RWPE1 (cell line): Measurements from ENCODE around the gene WFIKKN2.
A peak's percentile ranks its signal among the peaks of the same experiment; 100 is the strongest.

Experiments
- CTCF ChIA-PET: fragments of 350-600 bp; sonication (Branson Sonifier 250); formaldehyde crosslinking; extraction: SDS; loops from one replicate; lab custom pipeline; 2021; lab: Yijun Ruan, JAX
- POLR2A ChIA-PET: fragments of 400-600 bp; formaldehyde crosslinking; extraction: SDS; loops from one replicate; lab custom pipeline; 2020; ENCODE audit warnings: antibody characterized with exemption; ENCODE audit not compliant: low non-redundant PET; lab: Yijun Ruan, JAX
- DNase-seq: peaks from one replicate; pipeline ENCODE4 v3.0.0; 2012; ENCODE audit warnings: low spot score
- H3K27ac ChIP-seq: fragments of 450-650 bp; 2 replicates; pipeline ENCODE4 v1.5.1; 2017
- TF ChIP-seq, protein P1 (sequence below): fragments of 450-650 bp; conservative IDR thresholded peaks from 2 replicates; pipeline ENCODE4 v1.5.1; 2017; ENCODE audit warnings: low read depth, mild to moderate bottlenecking

Gene WFIKKN2, protein sequence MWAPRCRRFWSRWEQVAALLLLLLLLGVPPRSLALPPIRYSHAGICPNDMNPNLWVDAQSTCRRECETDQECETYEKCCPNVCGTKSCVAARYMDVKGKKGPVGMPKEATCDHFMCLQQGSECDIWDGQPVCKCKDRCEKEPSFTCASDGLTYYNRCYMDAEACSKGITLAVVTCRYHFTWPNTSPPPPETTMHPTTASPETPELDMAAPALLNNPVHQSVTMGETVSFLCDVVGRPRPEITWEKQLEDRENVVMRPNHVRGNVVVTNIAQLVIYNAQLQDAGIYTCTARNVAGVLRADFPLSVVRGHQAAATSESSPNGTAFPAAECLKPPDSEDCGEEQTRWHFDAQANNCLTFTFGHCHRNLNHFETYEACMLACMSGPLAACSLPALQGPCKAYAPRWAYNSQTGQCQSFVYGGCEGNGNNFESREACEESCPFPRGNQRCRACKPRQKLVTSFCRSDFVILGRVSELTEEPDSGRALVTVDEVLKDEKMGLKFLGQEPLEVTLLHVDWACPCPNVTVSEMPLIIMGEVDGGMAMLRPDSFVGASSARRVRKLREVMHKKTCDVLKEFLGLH

DNA sequence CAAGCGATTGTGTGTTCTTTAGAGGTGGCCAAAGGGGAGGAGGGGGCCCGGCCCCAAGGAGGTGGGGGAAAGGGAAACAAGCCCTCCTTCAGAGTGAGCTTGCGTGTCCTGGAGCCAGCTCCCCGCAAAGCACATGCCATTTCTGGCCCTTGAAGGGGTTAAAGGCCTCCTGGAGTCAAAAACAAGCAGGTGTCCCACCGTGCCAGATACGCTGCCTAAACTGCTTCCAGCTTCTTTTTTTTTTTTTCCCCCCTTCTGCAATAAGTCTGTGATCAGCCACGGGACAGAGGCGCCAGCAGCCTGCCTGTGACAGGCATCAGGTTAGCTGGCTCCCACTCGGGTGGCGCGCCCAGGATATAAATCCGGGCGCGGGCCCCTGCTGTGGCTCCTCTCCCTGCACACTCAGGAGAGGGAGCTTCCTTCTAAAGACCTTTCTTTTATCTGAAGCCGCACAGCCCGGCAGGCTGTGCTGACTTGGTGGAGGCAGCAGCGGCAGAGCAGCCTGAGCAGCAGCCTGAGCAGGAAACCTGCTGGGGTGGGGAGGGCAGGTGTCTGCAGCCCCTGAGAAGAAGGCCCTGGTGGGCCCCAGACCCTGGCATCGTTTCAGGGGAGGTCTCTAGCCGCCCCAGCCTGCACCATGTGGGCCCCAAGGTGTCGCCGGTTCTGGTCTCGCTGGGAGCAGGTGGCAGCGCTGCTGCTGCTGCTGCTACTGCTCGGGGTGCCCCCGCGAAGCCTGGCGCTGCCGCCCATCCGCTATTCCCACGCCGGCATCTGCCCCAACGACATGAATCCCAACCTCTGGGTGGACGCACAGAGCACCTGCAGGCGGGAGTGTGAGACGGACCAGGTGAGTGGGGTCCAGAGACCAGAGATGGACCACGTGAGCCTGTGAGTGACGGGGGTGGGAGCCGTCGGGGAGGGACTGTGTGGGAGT lies at the start of gene WFIKKN2:
Gene WFIKKN2 (plus strand): TSS at position 286 of the 934 bp plus-strand sequence. CDS start 352 bp downstream, at position 638.
- DNase-seq = no peak
- ChIA-PET POLR2A (no interaction called here), CTCF (interaction anchor here (0.7 to 1.8 kb wide), 2 partner anchors 32 to 52 kb away, joined by 3 to 11 read pairs; no protein-coding TSS in a partner anchor)
- no peak within 1 kb of the TSS for H3K27ac ChIP-seq
- TF ChIP-seq, protein P1, sequence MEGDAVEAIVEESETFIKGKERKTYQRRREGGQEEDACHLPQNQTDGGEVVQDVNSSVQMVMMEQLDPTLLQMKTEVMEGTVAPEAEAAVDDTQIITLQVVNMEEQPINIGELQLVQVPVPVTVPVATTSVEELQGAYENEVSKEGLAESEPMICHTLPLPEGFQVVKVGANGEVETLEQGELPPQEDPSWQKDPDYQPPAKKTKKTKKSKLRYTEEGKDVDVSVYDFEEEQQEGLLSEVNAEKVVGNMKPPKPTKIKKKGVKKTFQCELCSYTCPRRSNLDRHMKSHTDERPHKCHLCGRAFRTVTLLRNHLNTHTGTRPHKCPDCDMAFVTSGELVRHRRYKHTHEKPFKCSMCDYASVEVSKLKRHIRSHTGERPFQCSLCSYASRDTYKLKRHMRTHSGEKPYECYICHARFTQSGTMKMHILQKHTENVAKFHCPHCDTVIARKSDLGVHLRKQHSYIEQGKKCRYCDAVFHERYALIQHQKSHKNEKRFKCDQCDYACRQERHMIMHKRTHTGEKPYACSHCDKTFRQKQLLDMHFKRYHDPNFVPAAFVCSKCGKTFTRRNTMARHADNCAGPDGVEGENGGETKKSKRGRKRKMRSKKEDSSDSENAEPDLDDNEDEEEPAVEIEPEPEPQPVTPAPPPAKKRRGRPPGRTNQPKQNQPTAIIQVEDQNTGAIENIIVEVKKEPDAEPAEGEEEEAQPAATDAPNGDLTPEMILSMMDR = no peak

DNA sequence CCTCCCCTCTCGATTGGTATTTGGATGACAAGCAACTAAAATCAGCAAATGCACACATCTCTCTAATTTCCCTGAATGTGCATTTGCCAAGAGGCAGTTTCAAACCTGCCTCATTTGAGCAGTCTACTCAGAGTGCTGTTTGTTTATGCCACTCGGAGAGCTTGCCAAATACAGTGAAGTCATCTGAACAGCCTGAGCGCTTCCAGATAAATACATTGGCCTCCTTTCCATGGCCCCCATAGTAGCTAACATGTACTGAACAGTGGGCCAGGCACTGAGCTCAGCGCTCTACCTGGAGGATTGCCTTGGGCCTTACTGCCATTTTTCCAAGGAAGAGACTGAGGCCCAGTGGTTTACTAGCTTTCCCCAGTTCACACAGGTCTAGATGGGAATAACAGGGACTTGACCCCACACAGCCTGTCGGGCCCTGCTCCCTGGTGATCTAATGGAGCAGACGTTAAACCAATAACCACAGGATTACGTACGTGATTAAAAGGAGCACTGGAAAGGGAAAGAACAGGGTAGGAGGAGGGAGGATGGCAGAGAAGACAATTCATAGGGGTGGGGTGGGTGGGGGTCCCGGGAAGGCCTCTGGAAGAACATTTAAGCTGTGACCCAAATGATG lies 49.3 kb upstream of the WFIKKN2 start:
- H3K27ac ChIP-seq = peak overlapping the region; percentile 74
- no peak for DNase-seq
- CTCF ChIA-PET = interaction anchor here (0.7 to 4.6 kb wide), 3 partner anchors 57 to 105 kb away, joined by 3 to 75 read pairs (median 5); no protein-coding TSS in a partner anchor
- TF ChIP-seq, protein P1 = no peak
- POLR2A ChIA-PET = no interaction called here

DNA sequence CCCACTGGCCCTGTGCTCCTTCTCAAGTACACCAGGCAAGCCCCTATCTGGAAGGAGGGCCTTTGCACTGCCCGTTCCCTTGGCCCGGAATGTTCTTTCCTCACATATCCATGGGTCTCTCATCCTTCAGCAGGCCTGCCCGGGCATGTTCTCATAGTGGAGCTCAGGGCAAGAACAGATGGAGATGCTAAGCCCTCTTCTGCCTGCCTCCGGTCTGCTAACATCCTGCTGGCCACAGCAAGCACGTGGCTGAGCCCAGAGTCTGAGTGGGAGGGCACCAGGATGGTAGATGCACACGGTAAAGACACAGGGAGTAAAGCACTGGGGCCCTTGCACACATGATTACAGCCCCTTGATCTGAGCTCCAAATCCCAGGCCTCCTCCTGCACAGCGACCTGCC lies 48.3 kb upstream of the WFIKKN2 start:
- ChIA-PET CTCF (interaction anchor here (0.7 to 0.9 kb wide), 2 partner anchors 65 to 473 kb away, joined by 5 read pairs; partner anchors contain the start of gene UTP18), POLR2A (interaction anchor here (0.6 kb wide), 1 partner anchor 30 kb away, joined by 4 read pairs; no protein-coding TSS in a partner anchor)
- peak overlapping the region; percentile 74 for H3K27ac ChIP-seq
- peak; percentile 67 for DNase-seq
- TF ChIP-seq, protein P1 = no peak

DNA sequence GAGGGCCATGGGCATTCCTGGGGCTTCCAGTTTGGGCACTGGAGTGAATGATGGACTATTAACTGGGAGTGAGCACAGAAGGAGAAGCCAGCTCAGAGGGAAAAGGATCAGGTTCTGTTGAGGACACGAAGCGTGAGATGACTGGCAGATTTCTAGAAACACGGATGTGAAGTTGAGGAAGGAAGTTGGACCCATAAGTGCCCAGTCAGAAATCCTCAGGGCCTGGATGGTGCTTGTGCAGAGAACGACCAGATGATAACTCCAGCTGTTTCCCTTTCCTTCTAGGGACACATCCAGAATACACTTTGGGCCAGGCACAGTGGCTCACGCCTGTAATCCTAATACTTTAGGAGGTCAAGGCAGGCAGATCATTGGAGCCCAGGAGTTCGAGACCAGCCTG lies 44.8 kb upstream of the WFIKKN2 start:
- POLR2A ChIA-PET = no interaction called here
- CTCF ChIA-PET = interaction anchor here (0.8 kb wide), 1 partner anchor 36 kb away, joined by 7 read pairs; no protein-coding TSS in a partner anchor
- TF ChIP-seq, protein P1 = no peak
- no peak overlapping the region for H3K27ac ChIP-seq
- DNase-seq = no peak

DNA sequence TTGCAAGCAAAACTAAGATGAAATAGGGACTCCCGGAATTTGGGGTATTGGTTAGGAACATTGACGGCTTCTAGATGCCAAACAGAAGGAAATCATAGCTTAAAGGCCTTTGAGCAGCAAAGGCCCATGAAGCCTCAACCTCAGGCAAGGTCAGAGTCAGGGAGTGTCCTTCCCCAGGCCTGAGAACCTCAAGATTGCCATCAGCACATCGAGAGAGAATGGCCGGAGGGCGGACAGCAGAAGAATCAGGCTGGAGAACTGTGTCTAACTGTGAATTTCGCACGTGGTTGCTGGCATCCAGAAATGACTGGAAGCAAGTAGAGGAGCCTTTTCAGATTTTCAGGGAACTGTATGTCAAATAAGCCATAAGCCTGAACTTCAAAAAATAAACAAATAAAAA lies 43.3 kb upstream of the WFIKKN2 start:
- TF ChIP-seq, protein P1 = no peak
- CTCF ChIA-PET = no interaction called here
- POLR2A ChIA-PET = no interaction called here
- DNase-seq = no peak
- no peak overlapping the region for H3K27ac ChIP-seq
